MCF 10A (cell line): Measurements from ENCODE around the gene CACNA2D3. TPM values are rescaled to one million over a fixed set of nuclear protein-coding genes. Genes with fewer than 3 reads are reported as not detected.

Experiments
- BruUV-seq: library from RNA; stranded (reverse); fragments of 400-500 nt; replicated peaks from 2 replicates; lab custom pipeline; 2021; lab: Mats Ljungman, UMichigan
- CTCF ChIA-PET: fragments of 300-600 bp; sonication (Branson Sonifier 250); formaldehyde crosslinking; extraction: SDS; loops from one replicate; lab custom pipeline; 2021; ENCODE audit warnings: antibody characterized with exemption, inconsistent platforms; lab: Yijun Ruan, JAX
- POLR2A ChIA-PET: fragments of 300-600, 350-650 bp; sonication (Branson Sonifier 250); formaldehyde crosslinking; extraction: SDS; loops from one replicate; lab custom pipeline; 2020; ENCODE audit warnings: antibody characterized with exemption, inconsistent platforms; lab: Yijun Ruan, JAX
- DNase-seq: peaks from one replicate; pipeline ENCODE4 v3.0.0-alpha.2; 2018; ENCODE audit not compliant: unreplicated experiment
- H3K27ac Mint-ChIP-seq: one replicate; pipeline ENCODE4 v1.8.0; 2022; ENCODE audit warnings: mild to moderate bottlenecking, low read depth, mixed read lengths; ENCODE audit not compliant: unreplicated experiment
- H3K27me3 Mint-ChIP-seq: one replicate; pipeline ENCODE4 v1.8.0; 2022; ENCODE audit warnings: mixed read lengths; ENCODE audit not compliant: insufficient read depth, unreplicated experiment
- H3K36me3 Mint-ChIP-seq: one replicate; pipeline ENCODE4 v1.8.0; 2022; ENCODE audit warnings: mild to moderate bottlenecking, moderate library complexity, mixed read lengths; ENCODE audit not compliant: insufficient read depth, unreplicated experiment
- H3K4me1 Mint-ChIP-seq: one replicate; pipeline ENCODE4 v1.8.0; 2022; ENCODE audit warnings: mixed read lengths; ENCODE audit not compliant: insufficient read depth, unreplicated experiment
- H3K4me3 Mint-ChIP-seq: one replicate; pipeline ENCODE4 v1.8.0; 2022; ENCODE audit warnings: mild to moderate bottlenecking, moderate library complexity, mixed read lengths; ENCODE audit not compliant: unreplicated experiment
- H3K9me3 Mint-ChIP-seq: one replicate; pipeline ENCODE4 v1.8.0; 2022; ENCODE audit warnings: mixed read lengths; ENCODE audit not compliant: unreplicated experiment
- intact Hi-C: fragments of 100-400 bp; cut with micrococcal nuclease; formaldehyde crosslinking; loops from 2 replicates; pipeline ENCODE4 v1.14.1; 2022
- total RNA-seq: library from RNA; stranded (reverse); gene quantifications from 2 replicates; pipeline ENCODE4 v1.2.3, GENCODE V29; 2022
- TF ChIP-seq, protein P1 (sequence below): fragments of 200-600 bp; IDR thresholded peaks from one replicate; pipeline ENCODE4 v1.8.0; 2022; ENCODE audit warnings: antibody characterized with exemption, mild to moderate bottlenecking; ENCODE audit not compliant: unreplicated experiment

The CACNA2D3 gene
- total RNA-seq, 1 experiment from 2014 or later: 2.3 TPM

GRCh38 chr3:54793171-54793570, 670.8 kb downstream of the CACNA2D3 start:
- no TSS peak for BruUV-seq
- intact Hi-C loops: no loop called here
- Mint-ChIP-seq H3K4me3 (no peak overlapping the region), H3K9me3 (no peaks in the 10 kb centered on the region), H3K27me3 (peaks cover 61% of the 10 kb centered on the region), H3K4me1 (no peaks in the 10 kb centered on the region), H3K36me3 (no peaks in the 10 kb centered on the region), H3K27ac (no peak overlapping the region)
- TF ChIP-seq, protein P1, sequence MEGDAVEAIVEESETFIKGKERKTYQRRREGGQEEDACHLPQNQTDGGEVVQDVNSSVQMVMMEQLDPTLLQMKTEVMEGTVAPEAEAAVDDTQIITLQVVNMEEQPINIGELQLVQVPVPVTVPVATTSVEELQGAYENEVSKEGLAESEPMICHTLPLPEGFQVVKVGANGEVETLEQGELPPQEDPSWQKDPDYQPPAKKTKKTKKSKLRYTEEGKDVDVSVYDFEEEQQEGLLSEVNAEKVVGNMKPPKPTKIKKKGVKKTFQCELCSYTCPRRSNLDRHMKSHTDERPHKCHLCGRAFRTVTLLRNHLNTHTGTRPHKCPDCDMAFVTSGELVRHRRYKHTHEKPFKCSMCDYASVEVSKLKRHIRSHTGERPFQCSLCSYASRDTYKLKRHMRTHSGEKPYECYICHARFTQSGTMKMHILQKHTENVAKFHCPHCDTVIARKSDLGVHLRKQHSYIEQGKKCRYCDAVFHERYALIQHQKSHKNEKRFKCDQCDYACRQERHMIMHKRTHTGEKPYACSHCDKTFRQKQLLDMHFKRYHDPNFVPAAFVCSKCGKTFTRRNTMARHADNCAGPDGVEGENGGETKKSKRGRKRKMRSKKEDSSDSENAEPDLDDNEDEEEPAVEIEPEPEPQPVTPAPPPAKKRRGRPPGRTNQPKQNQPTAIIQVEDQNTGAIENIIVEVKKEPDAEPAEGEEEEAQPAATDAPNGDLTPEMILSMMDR: no peak
- DNase-seq: no peak
- CTCF ChIA-PET: interaction anchor here (0.6 kb wide), 1 partner anchor 32 kb away, joined by 3 read pairs; no protein-coding TSS in a partner anchor
- POLR2A ChIA-PET: no interaction called here

DNA sequence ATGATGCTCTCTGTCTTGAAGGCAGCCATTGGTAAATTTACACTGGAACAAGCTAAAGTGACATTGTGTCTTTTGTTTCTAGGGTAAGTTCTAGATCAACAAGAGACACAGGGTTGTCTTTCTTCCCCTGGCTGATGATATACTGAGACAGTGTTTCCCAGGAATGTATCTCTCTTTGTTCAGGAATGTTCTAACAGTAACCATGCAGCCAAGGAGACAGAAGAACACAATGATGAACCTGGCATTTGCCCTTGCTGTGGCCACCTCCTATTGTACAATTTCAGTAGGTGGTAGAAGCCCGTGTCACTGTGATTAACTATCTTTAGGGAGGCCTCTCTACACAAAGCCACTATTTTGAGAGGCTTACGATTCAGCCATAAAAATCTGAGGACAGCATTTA, 674.8 kb downstream of the CACNA2D3 start:
- CTCF ChIA-PET: interaction anchor here (0.7 kb wide), 1 partner anchor 19 kb away, joined by 3 read pairs; no protein-coding TSS in a partner anchor
- Mint-ChIP-seq H3K36me3 (no peaks in the 10 kb centered on the region), H3K4me1 (no peaks in the 10 kb centered on the region), H3K27ac (no peak overlapping the region), H3K9me3 (no peaks in the 10 kb centered on the region), H3K27me3 (peaks cover 65% of the 10 kb centered on the region), H3K4me3 (no peak overlapping the region)
- intact Hi-C loops: no loop called here
- BruUV-seq: no TSS peak
- no peak for DNase-seq
- POLR2A ChIA-PET: no interaction called here
- TF ChIP-seq, protein P1: no peak

DNA sequence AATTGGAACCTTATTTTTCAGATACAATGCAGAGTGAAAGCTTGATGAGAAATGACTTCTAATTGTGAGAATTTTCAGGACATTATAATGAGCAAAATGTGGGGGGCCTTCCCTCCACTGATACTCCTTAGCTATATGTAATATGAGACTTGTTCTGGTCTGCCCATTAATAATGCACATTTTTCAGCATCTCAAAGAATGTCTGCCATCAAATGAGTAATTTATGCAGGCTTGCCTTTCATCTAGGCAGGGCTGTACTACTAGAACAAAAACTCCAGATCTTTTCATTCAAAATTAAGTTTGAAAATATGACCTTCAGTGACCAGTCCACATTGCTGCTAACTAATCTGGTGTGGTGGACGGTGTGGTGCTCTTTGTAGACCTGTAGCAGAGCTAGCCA, 678.1 kb downstream of the CACNA2D3 start:
- TF ChIP-seq, protein P1: no peak
- H3K9me3 Mint-ChIP-seq: peaks cover 7% of the 10 kb centered on the region
- BruUV-seq: no TSS peak
- H3K27me3 Mint-ChIP-seq: peaks cover 37% of the 10 kb centered on the region
- CTCF ChIA-PET: interaction anchor here (0.6 kb wide), 1 partner anchor 426 kb away, joined by 5 read pairs; no protein-coding TSS in a partner anchor
- no peaks in the 10 kb centered on the region for H3K4me1 Mint-ChIP-seq
- H3K36me3 Mint-ChIP-seq: no peaks in the 10 kb centered on the region
- H3K4me3 Mint-ChIP-seq: no peak overlapping the region
- intact Hi-C loops: no loop called here
- H3K27ac Mint-ChIP-seq: no peak overlapping the region
- POLR2A ChIA-PET: no interaction called here
- DNase-seq: no peak

GRCh38 chr3:54801977-54802376, 679.6 kb downstream of the CACNA2D3 start:
- Mint-ChIP-seq H3K27ac (no peak overlapping the region), H3K27me3 (peaks cover 22% of the 10 kb centered on the region)
- CTCF ChIA-PET: no interaction called here

More at GRCh38 chr3:54801977-54802376, 679.6 kb downstream of the CACNA2D3 start:
- no TSS peak for BruUV-seq
- Mint-ChIP-seq H3K4me3 (no peak overlapping the region), H3K4me1 (no peaks in the 10 kb centered on the region), H3K36me3 (no peaks in the 10 kb centered on the region), H3K9me3 (peaks cover 7% of the 10 kb centered on the region)
- TF ChIP-seq, protein P1: no peak
- POLR2A ChIA-PET: interaction anchor here (0.7 kb wide), 1 partner anchor 453 kb away, joined by 3 read pairs; no protein-coding TSS in a partner anchor
- DNase-seq: no peak
- intact Hi-C loops: no loop called here
